GM19328 (cell line): ENCODE results near the gene CCSAP.
"Not testable (repeated sequence)": the region's sequence is repeated elsewhere in the genome, so short reads cannot be mapped to it uniquely, and the experiment has no call there.

Experiments
- ATAC-seq: cut with Tn5 transposase; IDR thresholded peaks from one replicate; pipeline ENCODE4 v1.9.1; 2021; ENCODE audit warnings: mild to moderate bottlenecking, moderate library complexity; ENCODE audit not compliant: unreplicated experiment

The CCSAP gene

GRCh38 chr1:229293528-229294204 lies 49.2 kb downstream of the CCSAP start:
- ATAC-seq: no peak

- ATAC-seq: not testable (repeated sequence)
Observed at GRCh38 chr1:229291686-229292085, 51.2 kb downstream of the CCSAP start.

- ATAC-seq: no peak
Observed at GRCh38 chr1:229288516-229288915, 54.3 kb downstream of the CCSAP start.

GRCh38 chr1:229287267-229287666 lies 55.6 kb downstream of the CCSAP start:
- no peak for ATAC-seq

- no peak for ATAC-seq
Observed at GRCh38 chr1:229286099-229286766, 56.6 kb downstream of the CCSAP start.

- no peak for ATAC-seq
Observed at GRCh38 chr1:229285440-229285839, 57.4 kb downstream of the CCSAP start.

- no peak for ATAC-seq
Observed at GRCh38 chr1:229284887-229285286, 58.0 kb downstream of the CCSAP start.

- ATAC-seq: no peak
Observed at GRCh38 chr1:229283183-229283611, 59.6 kb downstream of the CCSAP start.

GRCh38 chr1:229282295-229282823 lies 60.5 kb downstream of the CCSAP start:
- no peak for ATAC-seq

GRCh38 chr1:229281339-229281926 lies 61.4 kb downstream of the CCSAP start:
- no peak for ATAC-seq

GRCh38 chr1:229280921-229281320 lies 61.9 kb downstream of the CCSAP start:
- ATAC-seq: no peak

- ATAC-seq: no peak
Observed at GRCh38 chr1:229280037-229280828, 62.6 kb downstream of the CCSAP start.

- ATAC-seq: no peak
Observed at GRCh38 chr1:229279242-229279641, 63.6 kb downstream of the CCSAP start.

- ATAC-seq: no peak
Observed at GRCh38 chr1:229278120-229278741, 64.6 kb downstream of the CCSAP start.

GRCh38 chr1:229275005-229275404 lies 67.8 kb downstream of the CCSAP start:
- ATAC-seq: no peak

- no peak for ATAC-seq
Observed at GRCh38 chr1:229273507-229274232, 69.2 kb downstream of the CCSAP start.

GRCh38 chr1:229272164-229273158 lies 70.4 kb downstream of the CCSAP start:
- no peak for ATAC-seq

- ATAC-seq: peak; percentile 43
Observed at GRCh38 chr1:229271448-229272159, 71.2 kb downstream of the CCSAP start.
